ENCODE results near the gene NT5C3B. TPM values are rescaled to one million over a fixed set of nuclear protein-coding genes. Genes with fewer than 3 reads are reported as not detected.
A peak's percentile ranks its signal among the peaks of the same experiment; 100 is the strongest.

NT5C3B gene
- total and polyA plus RNA-seq, 12 donors, result 14.5 to 48.5 (median 21.4) TPM

- ATAC-seq, result peak; percentile 91 to 94 (median 94)
- DNase-seq, result peak; percentile 100
- H3K36me3 ChIP-seq, result no peaks in the 10 kb centered on the region
- H3K9me3 ChIP-seq, result no peaks in the 10 kb centered on the region
- 0% methylated on average over 79 of the region's 79 CpGs for WGBS, 2 donors
- H3K4me3 ChIP-seq, result peak within 1 kb of the TSS; percentile 67 to 94 (median 83)
- peak within 1 kb of the TSS; percentile 91 to 97 (median 96) for H3K27ac ChIP-seq
- peaks cover 12 to 64% (median 45%) of the 10 kb centered on the region in 9 donors for H3K4me1 ChIP-seq
- intact Hi-C loops (cut with DNase I), result no loop called here
- peak; percentile 52 to 83 (median 69) for TF ChIP-seq CTCF (IDR thresholded peaks at IDR 0.05)
- H3K27me3 ChIP-seq, result peaks cover 0 to 6% (median 0%) of the 10 kb centered on the region in 7 donors
These were observed 49.6 kb downstream of the NT5C3B start, which contains the start of gene JUP for GRCh38 chr17:41786227-41787020. TSS of gene JUP (minus strand) at chr17:41786711. CDS start at chr17:41771854, 14,857 bp downstream.

- Histone ChIP-seq H3K27ac (peak overlapping the region; percentile 91 to 97 (median 96)), H3K4me3 (peak overlapping the region; percentile 67 to 94 (median 83)), H3K27me3 (peaks cover 0 to 6% (median 0%) of the 10 kb centered on the region in 7 donors), H3K4me1 (peaks cover 16 to 68% (median 51%) of the 10 kb centered on the region in 9 donors), H3K36me3 (no peaks in the 10 kb centered on the region), H3K9me3 (no peaks in the 10 kb centered on the region)
- DNase-seq, result peak in 1 of 2 donors; percentile 59
- intact Hi-C loops (cut with DNase I), result no loop called here
- no peak for TF ChIP-seq CTCF (IDR thresholded peaks at IDR 0.05)
- 1% methylated on average over 22 of the region's 22 CpGs for WGBS, 2 donors
- ATAC-seq, result peak in 7 of 8 donors; percentile 1 to 29 (median 8)
These were observed 50.2 kb downstream of the NT5C3B start for GRCh38 chr17:41785859-41786226.

GRCh38 chr17:41785091-41785858 lies 50.8 kb downstream of the NT5C3B start:
- intact Hi-C loops (cut with DNase I), result no loop called here
- Histone ChIP-seq H3K36me3 (no peaks in the 10 kb centered on the region), H3K4me1 (peaks cover 16 to 73% (median 56%) of the 10 kb centered on the region in 9 donors), H3K27me3 (peaks cover 0 to 6% (median 0%) of the 10 kb centered on the region in 7 donors), H3K4me3 (peak overlapping the region; percentile 67 to 94 (median 83)), H3K27ac (peak overlapping the region; percentile 91 to 97 (median 96)), H3K9me3 (no peaks in the 10 kb centered on the region)
- no peak for TF ChIP-seq CTCF (IDR thresholded peaks at IDR 0.05)
- 6 to 7% methylated on average over 13 of the region's 13 CpGs for WGBS, 2 donors
- peak in 5 of 8 donors; percentile 1 to 40 (median 25) for ATAC-seq
- peak in 1 of 2 donors; percentile 49 for DNase-seq

GRCh38 chr17:41784207-41784744 lies 51.8 kb downstream of the NT5C3B start:
- no peaks in the 10 kb centered on the region for H3K36me3 ChIP-seq
- WGBS, 2 donors, result 18 to 23% methylated on average over 6 of the region's 6 CpGs
- H3K27me3 ChIP-seq, result peaks cover 0 to 6% (median 0%) of the 10 kb centered on the region in 7 donors
- H3K27ac ChIP-seq, result peak overlapping the region; percentile 91 to 97 (median 96)
- no peak for TF ChIP-seq CTCF (IDR thresholded peaks at IDR 0.05)
- no peaks in the 10 kb centered on the region for H3K9me3 ChIP-seq
- intact Hi-C loops (cut with DNase I), result no loop called here
- H3K4me1 ChIP-seq, result peaks cover 16 to 82% (median 61%) of the 10 kb centered on the region in 9 donors
- peak overlapping the region; percentile 67 to 94 (median 83) for H3K4me3 ChIP-seq
- peak; percentile 66 to 68 for DNase-seq
- peak in 6 of 8 donors; percentile 23 to 48 (median 28) for ATAC-seq

Measured in heart right ventricle (tissue), 16 donors.